Loucy (cell line): ENCODE data around the gene AFF4.

Experiments
- EZH2phosphoT487 ChIP-seq: fragments of 200-600 bp; IDR thresholded peaks from 2 replicates; pipeline ENCODE4 v1.6.1; 2018; ENCODE audit warnings: antibody characterized with exemption, mild to moderate bottlenecking, moderate library complexity, borderline replicate concordance
- TF ChIP-seq, protein P1 (sequence below): fragments of 200-600 bp; sonication (generic); conservative IDR thresholded peaks from 2 replicates; pipeline ENCODE4 v1.5.1; 2014; ENCODE audit warnings: mild to moderate bottlenecking, antibody characterized with exemption, low read length

DNA sequence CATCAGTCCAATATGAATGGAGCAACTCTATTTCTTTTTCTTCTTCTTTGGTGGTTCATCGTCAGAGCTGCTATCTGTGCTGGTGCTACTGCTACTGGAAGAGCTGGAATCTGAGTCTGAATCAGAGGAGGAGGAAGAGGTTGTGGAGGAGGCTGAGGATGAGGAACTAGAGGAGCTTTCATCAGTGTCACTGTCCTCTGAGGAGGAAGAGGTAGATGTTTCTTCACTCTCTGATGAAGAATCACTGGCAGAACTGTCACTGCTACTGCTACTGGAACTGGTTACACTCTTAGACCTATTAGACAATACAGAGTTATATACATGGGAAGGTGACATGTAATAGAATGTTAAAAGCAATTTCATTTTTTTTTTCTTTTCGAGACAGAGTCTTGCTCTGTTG lies 35.1 kb upstream of the AFF4 start:
- TF ChIP-seq, protein P1, sequence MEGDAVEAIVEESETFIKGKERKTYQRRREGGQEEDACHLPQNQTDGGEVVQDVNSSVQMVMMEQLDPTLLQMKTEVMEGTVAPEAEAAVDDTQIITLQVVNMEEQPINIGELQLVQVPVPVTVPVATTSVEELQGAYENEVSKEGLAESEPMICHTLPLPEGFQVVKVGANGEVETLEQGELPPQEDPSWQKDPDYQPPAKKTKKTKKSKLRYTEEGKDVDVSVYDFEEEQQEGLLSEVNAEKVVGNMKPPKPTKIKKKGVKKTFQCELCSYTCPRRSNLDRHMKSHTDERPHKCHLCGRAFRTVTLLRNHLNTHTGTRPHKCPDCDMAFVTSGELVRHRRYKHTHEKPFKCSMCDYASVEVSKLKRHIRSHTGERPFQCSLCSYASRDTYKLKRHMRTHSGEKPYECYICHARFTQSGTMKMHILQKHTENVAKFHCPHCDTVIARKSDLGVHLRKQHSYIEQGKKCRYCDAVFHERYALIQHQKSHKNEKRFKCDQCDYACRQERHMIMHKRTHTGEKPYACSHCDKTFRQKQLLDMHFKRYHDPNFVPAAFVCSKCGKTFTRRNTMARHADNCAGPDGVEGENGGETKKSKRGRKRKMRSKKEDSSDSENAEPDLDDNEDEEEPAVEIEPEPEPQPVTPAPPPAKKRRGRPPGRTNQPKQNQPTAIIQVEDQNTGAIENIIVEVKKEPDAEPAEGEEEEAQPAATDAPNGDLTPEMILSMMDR = no peak
- TF ChIP-seq EZH2phosphoT487 = no peak
